GM19238 (cell line): Measurements from ENCODE around the gene CUX1.
A peak's percentile ranks its signal among the peaks of the same experiment; 100 is the strongest.
"Not testable (repeated sequence)": the region's sequence is repeated elsewhere in the genome, so short reads cannot be mapped to it uniquely, and the experiment has no call there.

ENCODE experiments used
- DNase-seq: peaks from one replicate; pipeline ENCODE4 v3.0.0; 2011; ENCODE audit warnings: low spot score; ENCODE audit not compliant: insufficient read length

Gene CUX1

DNA sequence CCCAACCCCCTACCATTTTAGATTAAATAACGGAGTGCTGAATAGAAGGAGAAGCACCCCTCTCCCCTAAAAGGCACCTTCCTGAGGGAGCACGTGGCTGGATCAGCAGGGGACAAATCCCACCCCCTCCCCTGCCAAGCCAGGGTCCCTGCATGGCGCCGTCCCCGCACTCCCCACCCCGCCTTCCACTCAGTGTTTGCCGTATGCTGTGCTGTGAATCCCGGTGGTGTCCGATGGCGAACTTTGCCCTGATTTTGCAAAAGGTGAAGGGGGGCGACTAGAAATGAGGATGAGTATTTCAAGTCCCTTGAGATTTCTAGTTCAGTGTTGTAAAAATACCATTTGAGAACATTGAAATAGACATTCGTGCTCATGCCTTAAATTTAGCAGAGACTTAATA, 385.8 kb downstream of the CUX1 start:
- DNase-seq, result no peak

DNA sequence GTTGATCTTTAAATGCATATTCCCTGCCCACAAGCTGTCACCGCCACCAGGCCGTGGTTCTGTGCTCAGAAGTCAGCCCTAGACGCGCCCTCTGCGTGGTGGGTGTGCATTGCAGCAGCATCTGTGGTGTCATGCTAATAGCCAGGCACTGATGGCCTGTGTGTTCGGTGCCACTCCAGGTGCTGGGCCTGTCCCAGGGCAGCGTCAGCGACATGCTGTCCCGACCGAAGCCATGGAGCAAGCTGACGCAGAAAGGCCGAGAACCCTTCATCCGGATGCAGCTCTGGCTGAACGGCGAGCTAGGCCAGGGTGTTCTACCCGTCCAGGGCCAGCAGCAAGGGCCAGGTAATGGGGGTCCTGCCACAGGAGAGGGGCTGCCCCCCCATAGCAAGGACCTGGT, 386.8 kb downstream of the CUX1 start:
- DNase-seq, result no peak

DNA sequence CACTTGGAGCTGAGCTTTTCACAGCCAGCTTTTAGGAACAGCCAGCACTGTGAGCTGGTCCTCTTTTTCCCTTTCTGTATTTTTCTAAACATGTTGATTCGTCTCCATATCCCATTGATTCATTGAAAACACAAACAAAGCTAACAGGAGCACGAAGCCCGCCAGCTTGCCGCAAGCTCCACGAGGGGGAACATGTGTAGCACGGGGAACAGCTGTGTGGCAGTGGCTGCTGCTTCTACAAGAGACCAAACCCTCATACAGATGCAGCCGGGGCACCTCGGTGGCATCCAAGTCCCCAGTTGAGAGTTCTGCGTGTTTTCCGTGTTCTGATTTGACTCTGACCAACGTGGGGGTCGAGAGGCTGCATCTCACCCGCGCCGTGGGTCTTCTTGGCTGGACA, 388.5 kb downstream of the CUX1 start:
- DNase-seq, result no peak

DNA sequence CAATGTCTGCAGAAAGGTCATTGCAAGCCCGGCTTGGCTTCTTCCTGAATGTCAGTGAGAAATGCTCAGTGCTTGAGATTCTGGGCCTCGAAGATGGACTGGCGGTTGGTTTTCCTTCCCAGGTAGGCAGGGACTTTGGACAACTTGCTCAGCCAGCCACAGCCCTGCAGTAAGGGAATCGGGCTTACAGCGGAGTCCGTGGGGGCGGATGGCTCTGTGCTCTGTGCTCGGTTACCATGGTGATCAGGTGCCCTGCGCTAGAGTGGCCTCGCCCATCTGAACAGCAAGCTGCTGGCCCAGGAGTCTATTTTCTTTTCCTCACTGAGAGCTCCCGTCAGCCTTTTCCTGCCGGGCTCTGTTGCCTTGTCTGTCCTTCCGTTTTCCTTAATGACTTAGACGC, 391.4 kb downstream of the CUX1 start:
- no peak for DNase-seq

DNA sequence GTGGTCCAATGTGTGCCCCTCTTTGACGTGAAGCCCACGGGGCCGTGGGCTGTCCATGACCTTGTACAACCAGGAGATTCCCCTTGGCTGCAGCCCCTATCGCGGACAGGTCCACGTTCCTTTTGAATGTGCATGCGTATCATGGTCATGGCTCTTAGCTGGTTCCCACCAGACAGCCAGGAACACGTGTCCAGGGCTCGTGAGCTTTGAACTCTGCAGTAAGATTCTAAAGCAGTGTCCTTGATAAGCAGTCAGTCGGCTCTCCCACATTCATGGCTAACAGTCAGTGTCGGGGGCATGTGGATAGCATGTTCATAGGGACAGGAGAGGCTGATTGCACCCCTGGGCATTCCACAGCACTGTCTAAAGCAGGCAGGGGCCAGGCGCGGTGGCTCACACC, 393.4 kb downstream of the CUX1 start:
- no peak for DNase-seq

DNA sequence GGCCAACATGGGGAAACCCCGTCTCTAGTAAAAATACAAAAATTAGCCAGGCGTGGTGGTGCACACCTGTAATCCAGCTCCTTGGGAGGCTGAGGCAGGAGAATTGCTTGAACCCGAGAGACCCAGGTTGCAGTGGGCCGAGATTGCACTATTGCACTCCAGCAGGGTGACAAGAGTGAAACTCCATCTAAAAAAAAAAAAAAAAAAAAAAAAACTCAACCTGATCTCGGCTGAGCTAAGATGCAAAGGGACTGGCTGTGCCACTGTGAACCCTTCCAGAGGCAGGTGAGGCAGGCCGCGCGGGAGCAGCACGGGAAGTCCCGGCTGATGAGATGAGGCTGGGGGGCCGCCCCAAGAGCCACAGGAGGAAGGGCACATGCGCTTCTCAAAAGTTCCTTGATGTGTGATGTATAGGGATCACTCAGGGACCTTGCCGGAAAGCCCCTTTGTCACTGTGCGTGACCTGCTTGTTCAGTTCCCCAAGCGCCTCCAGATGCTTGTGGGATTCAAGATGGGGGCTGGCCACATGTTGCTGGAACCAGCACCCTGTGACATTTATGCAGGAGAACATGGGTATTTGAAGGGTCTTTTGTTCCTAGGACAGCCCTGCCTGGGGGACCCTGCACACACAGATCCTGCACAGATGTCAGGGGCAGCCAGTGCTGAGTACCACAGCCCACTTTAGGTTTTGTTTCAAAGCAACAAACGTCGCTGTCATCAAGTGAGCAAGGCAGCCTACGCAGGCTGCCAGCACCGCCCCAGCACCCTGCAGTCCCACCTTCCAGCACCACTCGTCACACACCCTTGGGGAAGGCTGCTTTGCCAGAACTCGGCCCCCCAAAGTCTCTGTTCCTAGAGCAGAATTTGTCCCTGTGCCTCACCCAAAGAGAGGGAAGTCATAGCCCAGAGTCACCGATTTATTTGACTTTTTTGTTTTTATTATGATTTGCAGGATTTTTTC, 394.4 kb downstream of the CUX1 start:
- peak; percentile 24 for DNase-seq

DNA sequence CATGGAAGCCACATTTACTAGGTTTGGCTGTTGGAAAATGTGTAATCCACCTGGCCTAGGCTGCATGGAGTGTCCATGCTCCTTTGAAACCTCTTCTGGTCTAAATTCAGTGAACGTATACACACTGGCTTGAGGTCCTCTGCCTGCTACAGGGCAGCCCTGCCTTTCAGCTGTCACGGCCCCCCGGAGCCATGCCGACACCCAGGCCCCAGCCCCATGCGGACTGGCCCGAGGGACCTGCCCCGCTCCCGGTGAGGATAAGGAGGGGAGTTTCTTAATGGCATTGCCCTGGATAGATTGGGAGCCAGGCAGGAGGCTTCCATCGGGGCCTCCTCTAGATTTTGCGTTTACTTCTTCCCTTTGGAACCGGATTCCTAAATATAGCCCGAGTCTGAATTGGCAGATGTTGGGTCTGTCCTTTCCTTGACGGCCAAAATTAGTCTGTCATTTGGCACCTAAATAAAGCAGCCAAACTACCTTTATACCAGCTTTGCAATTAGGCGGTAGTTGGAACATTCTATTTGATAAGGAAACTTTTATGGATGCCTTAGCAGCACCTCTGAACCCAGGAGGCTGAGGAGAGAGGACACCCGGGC, 397.1 kb downstream of the CUX1 start:
- no peak for DNase-seq

DNA sequence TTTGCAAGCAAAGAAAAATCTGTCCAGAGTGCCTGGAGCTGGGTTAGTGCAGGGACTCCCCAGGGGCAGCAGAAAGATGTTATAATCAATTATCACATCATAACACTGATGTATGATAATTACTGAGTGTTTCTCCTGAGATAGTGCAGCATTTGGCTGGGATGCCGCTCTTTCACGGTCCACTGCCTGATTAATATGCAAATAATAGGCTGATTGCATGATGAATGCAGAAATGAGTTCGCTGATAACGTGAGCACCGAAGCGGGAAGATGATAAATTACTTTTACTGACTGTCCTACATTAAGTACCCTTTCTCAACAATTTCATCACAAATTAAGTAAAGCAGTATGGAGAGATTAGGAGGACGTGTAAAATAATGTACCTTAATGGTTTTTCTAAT, 397.8 kb downstream of the CUX1 start:
- no peak for DNase-seq

DNA sequence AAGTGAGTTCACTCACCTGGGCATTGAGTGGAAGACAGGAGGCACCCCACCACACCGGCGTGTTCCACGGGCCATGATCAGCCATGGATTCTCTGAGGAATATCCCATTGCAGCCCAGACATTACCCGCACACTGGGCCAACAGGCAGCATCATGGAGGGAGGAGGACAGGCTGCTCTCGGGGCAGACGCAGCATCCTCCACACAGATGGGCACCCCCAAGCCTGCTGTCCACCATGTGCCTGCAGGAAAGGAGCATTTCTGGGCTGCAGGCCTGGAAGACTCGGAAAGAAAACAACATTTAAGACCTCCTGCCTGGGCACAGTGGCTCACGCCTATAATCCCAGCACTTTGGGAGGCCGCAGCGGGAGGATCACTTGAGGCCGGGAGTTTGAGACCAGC, 398.3 kb downstream of the CUX1 start:
- DNase-seq, result no peak

DNA sequence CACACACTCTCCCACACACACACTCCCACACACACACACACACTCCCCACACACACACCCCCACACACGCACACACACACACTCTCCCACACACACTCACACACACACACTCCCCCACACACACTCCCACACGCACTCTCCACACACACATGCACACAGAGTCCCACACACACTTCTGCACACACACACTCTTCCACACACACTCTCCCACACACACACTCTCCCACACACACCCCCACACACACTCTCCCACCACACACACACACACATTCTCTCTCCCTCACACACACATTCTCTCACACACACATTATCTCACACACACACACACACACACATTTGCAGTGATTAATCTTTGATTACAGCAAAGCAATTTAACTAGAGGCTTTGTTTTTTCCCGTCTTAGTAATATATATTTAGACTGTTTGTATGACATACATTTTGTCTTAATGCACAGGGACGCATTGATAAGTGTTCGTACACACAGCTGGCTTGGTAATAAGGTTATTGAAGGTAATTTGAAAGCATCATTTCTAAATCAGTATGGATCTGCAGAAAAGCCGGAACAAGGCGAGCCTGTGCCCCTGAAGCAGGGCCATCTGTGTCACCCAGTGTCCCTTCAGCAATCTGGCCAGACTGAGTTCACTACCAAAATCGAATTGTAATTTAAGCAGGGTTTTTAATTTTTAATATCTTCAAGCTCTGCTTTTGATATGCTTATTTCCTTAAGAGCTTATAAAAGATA, 399.3 kb downstream of the CUX1 start:
- no peak for DNase-seq

DNA sequence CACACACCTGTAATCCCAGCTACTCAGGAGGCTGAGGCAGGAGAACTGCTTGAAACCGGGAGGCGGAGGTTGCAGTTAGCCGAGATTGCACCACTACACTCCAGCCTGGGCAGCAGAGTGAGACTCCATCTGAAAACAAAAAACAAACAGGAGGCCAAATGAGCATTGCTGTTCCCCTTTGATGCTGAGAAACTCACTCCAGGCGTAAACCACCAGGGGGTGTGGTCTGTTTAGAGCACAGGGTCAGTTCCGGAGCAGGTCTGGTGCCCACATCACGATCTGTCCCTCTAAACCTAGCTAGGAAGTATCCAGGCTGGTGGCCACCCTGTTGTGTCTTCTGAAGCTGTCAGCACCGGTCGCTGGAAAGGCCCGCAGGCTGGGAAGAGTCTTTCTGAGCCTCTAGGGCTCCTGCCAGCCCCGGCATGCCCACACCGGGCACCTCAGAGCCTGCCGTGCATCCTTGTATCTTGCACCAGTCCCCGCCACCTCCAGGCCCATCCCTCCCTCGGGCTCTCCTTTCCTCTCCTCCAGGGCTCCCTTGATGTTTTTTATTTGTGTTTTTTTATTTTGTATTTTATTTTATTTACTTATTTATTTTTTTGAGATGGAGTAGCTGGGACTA, 402.9 kb downstream of the CUX1 start:
- no peak for DNase-seq

DNA sequence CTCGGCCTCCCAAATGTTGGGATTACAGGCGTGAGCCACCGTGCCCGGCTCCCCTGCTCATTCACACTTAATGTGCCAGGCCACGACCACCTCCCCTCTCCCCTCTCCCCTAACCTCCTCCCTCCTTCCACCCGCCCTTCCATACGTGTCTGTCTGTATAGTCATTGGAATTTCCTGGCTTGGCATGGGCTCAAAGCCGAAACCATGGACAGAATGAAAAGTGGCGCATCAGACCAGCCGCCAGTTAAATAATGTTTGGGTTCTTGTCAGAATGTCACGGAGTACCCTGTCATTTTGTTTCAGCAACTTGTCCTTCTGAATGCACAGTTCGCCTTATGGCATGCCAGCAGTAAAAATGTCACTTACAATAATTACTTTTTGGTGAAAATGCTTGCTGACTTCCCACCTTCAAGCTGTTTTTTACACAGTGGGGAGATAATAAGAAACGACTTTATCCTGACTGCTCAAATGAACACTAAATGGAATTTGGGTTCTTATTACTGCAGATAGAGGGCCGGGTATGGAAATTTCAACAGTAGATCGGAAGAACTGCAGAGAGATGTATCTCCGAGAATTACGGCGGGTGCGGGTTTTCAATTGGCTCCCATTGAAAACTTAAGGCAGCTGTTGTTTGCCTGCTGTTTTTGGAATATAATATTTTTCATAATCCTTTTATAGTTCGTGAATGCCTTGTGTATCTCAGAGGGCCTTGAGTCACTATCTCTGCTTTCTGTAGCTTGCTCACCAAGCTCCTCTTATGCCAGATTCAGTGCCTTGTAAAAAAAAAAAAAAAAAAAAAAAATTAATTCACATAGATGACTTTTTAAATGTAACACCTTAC, 403.8 kb downstream of the CUX1 start:
- no peak for DNase-seq

DNA sequence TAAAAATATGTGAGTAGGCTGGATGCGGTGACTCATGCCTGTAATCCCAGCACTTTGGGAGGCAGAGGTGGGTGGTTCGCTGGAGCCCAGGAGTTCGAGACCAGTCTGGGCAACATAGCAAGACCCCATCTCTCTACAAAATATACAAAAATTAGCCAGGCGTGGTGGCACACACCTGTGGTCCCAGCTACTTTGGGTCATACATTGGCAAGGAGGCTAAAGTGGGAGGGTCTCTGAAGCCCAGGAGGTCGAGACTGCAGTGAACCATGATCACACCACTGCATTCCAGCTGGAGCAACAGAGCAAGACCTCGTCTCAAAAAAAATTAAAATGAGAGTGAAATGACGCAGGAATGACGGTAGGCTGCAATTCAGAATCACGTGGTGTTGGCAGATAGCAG, 404.5 kb downstream of the CUX1 start:
- DNase-seq, result no peak

DNA sequence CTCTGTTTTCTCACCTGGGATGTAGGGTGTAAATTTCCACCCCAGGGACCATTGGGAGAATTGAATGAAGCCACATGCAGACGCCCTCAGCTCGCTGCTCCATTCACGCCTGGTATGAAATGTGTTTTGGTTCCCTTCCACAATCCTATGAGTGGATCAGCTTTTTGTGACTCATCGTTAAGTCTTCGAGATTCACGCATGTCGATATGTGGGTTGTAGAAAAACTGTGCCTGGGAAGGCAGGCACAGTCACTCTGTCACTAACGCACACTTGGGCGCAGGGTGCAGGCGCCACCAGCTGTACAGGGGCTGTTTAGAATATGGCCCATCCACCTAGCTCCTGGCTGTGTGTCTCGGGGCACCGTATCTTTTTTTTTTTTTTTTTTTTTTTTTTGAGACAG, 405.0 kb downstream of the CUX1 start:
- DNase-seq, result no peak

DNA sequence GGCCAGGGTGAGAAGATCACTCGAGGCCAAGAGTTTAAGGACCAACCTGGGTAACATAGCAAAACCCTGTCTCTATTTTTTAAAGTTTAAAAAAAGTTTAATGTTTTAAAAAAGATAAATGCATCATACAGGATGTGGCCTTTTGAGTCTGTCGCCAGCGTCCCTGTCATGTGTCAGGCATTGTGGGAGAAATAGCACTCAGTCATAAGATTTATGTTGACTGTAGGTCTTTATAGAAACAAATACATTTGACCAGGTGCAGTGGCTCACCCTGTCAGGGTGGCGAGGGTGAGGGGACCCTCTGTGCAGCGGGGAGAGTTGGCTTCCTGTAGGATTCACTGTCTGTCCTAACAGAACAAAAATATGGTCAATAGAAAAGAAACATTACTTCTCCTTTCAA, 405.8 kb downstream of the CUX1 start:
- no peak for DNase-seq

DNA sequence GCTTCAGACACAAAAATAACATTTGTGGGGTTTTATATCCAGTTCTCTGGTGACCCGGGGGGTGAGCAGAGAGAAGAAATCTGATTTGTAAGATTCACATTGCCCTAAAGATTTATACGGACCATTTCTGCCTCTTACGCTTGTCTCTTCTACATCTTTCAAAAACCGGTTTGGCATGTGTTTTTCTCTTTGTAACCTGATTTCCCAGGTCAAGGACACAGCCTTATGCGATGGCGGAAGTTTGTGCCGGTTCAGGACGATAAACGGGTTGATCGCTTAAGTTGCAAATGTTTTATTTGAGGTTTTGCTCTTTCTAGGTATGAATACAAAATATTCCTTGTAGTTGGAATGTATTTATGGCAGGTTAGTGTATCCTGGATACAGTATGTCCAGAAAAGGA, 407.6 kb downstream of the CUX1 start:
- DNase-seq, result no peak

DNA sequence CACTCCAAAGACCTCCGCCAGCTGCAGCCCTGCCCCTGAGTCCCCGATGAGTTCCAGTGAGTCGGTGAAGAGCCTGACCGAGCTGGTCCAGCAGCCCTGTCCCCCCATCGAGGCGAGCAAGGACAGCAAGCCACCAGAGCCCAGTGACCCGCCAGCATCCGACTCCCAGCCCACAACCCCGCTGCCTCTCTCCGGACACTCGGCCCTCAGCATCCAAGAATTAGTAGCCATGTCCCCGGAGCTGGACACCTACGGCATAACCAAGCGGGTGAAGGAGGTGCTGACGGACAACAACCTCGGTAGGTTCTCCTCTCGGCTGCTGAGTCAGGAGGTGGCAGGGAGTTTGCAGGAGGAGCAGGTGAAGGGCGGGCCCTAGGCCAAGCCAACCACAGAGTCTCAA, 409.9 kb downstream of the CUX1 start:
- no peak for DNase-seq

DNA sequence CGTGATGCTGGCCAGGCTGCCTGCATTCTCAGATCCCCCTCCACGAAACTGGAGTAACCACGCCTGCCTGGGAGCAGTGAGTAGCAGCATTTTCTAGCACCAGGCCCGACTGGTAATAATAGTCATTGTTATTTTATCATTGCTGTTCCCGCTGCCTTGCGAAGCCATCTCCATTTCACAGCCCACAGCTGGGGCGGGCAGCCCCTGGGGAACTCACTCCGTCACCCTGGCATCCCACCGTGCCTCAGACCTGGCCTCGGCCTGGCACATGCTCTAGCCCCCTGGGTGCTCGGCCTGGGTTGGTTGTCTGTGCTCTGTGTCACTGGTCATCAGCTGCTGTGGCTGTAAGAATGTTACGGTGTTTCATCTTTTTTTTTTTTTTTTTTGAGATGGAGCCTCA, 411.5 kb downstream of the CUX1 start:
- DNase-seq, result no peak

DNA sequence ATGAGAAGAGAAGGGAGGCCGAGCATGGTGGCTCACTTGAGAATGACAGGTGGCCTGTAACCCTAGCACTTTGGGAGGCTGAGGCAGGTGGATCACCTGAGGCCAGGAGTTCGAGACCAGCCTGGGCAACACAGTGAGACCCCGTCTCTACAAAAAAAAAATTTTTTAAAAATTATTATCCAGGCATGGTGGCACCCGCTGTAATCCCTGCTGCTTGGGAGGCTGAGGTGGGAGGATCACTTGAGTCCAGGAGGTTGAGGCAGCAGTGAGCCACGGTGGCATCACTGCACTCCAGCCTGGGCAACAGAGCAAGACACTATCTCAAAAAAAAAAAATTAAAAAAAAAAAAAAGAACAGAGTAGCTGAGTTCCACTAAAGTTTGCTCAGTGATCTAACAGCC, 412.7 kb downstream of the CUX1 start:
- DNase-seq, result not testable (repeated sequence)

DNA sequence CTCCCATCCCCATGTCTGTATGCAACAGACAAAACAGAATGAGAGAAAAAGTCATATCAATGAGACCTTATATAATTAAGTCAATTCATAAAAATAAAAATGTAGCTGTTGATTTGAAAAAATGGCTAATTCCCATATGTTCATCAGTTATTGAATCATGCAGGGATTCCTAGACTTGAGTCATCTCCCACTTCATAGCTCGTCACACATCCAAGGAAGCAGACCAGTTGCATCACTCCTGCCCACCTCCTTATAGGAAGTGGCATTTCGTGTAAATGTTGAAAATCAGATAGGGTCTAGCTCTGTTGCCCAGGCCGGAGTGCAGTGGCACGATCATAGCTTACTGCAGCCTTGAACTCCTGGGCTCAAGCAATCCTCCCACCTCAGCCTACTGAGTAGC, 413.2 kb downstream of the CUX1 start:
- no peak for DNase-seq
